ENCODE measurements around the gene TMEM203.

DNA sequence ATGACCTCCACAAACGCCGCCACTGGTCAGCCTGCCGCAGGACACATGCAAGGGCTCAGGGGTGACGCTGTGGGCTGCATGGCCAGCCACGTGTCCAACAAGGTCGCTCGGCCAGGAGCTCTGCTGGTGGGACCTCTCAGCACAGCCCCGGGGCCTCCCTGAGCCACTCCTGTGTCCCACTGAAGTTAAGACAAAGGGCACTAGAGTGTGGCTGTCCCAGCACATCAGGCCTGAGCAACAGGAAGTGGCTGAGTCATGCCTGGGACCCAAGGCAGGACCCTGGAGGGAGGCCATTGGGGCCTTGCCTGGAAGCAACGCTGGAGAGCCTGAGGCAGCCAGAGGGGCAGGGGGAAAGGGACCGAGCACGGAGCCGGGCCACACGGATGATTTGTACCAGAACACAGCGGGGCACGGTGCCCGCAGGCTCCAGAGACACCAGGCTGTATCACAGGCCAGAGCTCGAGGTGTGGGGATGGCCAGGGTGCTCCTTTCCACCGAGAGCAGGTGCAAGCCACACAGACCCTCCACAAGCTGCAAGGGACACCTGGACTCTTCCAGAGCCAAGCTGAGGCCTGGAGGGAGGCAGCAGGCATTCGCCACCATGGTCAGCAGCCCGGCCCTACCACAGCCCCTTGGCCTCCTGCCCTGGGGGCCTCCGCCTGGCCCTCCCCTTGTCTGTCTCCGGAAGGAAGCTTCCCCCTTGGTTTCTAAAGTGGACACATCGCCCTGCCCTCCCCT, 27.1 kb downstream of the TMEM203 start:
- TF ChIP-seq, protein P1, sequence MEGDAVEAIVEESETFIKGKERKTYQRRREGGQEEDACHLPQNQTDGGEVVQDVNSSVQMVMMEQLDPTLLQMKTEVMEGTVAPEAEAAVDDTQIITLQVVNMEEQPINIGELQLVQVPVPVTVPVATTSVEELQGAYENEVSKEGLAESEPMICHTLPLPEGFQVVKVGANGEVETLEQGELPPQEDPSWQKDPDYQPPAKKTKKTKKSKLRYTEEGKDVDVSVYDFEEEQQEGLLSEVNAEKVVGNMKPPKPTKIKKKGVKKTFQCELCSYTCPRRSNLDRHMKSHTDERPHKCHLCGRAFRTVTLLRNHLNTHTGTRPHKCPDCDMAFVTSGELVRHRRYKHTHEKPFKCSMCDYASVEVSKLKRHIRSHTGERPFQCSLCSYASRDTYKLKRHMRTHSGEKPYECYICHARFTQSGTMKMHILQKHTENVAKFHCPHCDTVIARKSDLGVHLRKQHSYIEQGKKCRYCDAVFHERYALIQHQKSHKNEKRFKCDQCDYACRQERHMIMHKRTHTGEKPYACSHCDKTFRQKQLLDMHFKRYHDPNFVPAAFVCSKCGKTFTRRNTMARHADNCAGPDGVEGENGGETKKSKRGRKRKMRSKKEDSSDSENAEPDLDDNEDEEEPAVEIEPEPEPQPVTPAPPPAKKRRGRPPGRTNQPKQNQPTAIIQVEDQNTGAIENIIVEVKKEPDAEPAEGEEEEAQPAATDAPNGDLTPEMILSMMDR (optimal IDR thresholded peaks at IDR 0.05 in 1 of 3, IDR thresholded peaks at IDR 0.05 in 1 of 3, conservative IDR thresholded peaks at IDR 0.05 in 1 of 3; ENCODE audit: extremely low read depth in 1 of 3, insufficient read depth in 2 of 3, low read length in 3 of 3), result no peak
- TF ChIP-seq EZH2 (IDR thresholded peaks at IDR 0.05; ENCODE audit: low read length), result no peak

Data from keratinocyte (primary cell).